ENCODE measurements around the gene MEGF11. TPM values are rescaled to one million over a fixed set of nuclear protein-coding genes. Genes with fewer than 3 reads are reported as not detected.

The MEGF11 gene
- total RNA-seq, 2 experiments from 2014 or later = 0.05 TPM; not detected in 1

- Mint-ChIP-seq H3K9me3 (no peaks in the 10 kb centered on the region), H3K4me3 (no peak overlapping the region), H3K27ac (no peak overlapping the region), H3K36me3 (ENCODE audit: low read depth) (no peaks in the 10 kb centered on the region), H3K27me3 (ENCODE audit: low read depth) (no peaks in the 10 kb centered on the region), H3K4me1 (ENCODE audit: low read depth) (peaks cover 11% of the 10 kb centered on the region)
- CTCF ChIA-PET = no interaction called here
- intact Hi-C loops (cut with micrococcal nuclease) = no loop called here
- DNase-seq = no peak
Measured at GRCh38 chr15:66138096-66138783, 115.3 kb downstream of the MEGF11 start.

- Mint-ChIP-seq H3K4me1 (ENCODE audit: low read depth) (peaks cover 11% of the 10 kb centered on the region), H3K27me3 (ENCODE audit: low read depth) (no peaks in the 10 kb centered on the region), H3K9me3 (no peaks in the 10 kb centered on the region), H3K4me3 (no peak overlapping the region), H3K36me3 (ENCODE audit: low read depth) (no peaks in the 10 kb centered on the region), H3K27ac (no peak overlapping the region)
- intact Hi-C loops (cut with micrococcal nuclease) = no loop called here
- no peak for DNase-seq
- CTCF ChIA-PET = no interaction called here
Measured at GRCh38 chr15:66136948-66137347, 116.6 kb downstream of the MEGF11 start.

- Mint-ChIP-seq H3K27ac (no peak overlapping the region), H3K27me3 (ENCODE audit: low read depth) (no peaks in the 10 kb centered on the region), H3K9me3 (no peaks in the 10 kb centered on the region), H3K4me1 (ENCODE audit: low read depth) (peaks cover 11% of the 10 kb centered on the region), H3K4me3 (no peak overlapping the region), H3K36me3 (ENCODE audit: low read depth) (no peaks in the 10 kb centered on the region)
- no peak for DNase-seq
- intact Hi-C loops (cut with micrococcal nuclease) = no loop called here
- CTCF ChIA-PET = no interaction called here
Measured at GRCh38 chr15:66135664-66136063, 117.9 kb downstream of the MEGF11 start.

GRCh38 chr15:66134284-66134683 is 119.3 kb downstream of the MEGF11 start:
- intact Hi-C loops (cut with micrococcal nuclease) = no loop called here
- Mint-ChIP-seq H3K4me3 (no peak overlapping the region), H3K36me3 (ENCODE audit: low read depth) (no peaks in the 10 kb centered on the region), H3K27ac (no peak overlapping the region), H3K4me1 (ENCODE audit: low read depth) (peaks cover 11% of the 10 kb centered on the region), H3K27me3 (ENCODE audit: low read depth) (no peaks in the 10 kb centered on the region), H3K9me3 (no peaks in the 10 kb centered on the region)
- CTCF ChIA-PET = no interaction called here
- no peak for DNase-seq

- Mint-ChIP-seq H3K27ac (no peak overlapping the region), H3K4me3 (no peak overlapping the region), H3K9me3 (no peaks in the 10 kb centered on the region), H3K4me1 (ENCODE audit: low read depth) (peaks cover 11% of the 10 kb centered on the region), H3K27me3 (ENCODE audit: low read depth) (no peaks in the 10 kb centered on the region), H3K36me3 (ENCODE audit: low read depth) (no peaks in the 10 kb centered on the region)
- no peak for DNase-seq
- intact Hi-C loops (cut with micrococcal nuclease) = no loop called here
- CTCF ChIA-PET = no interaction called here
Measured at GRCh38 chr15:66133247-66133885, 120.2 kb downstream of the MEGF11 start.

GRCh38 chr15:66132251-66132816 is 121.2 kb downstream of the MEGF11 start:
- CTCF ChIA-PET = interaction anchor here (0.6 kb wide), 1 partner anchor 310 kb away, joined by 3 read pairs; no protein-coding TSS in a partner anchor
- no peaks in the 10 kb centered on the region for H3K27me3 Mint-ChIP-seq (ENCODE audit: low read depth)
- no peak for DNase-seq
- no peaks in the 10 kb centered on the region for H3K36me3 Mint-ChIP-seq (ENCODE audit: low read depth)
- H3K9me3 Mint-ChIP-seq = no peaks in the 10 kb centered on the region
- intact Hi-C loops (cut with micrococcal nuclease) = no loop called here
- H3K4me3 Mint-ChIP-seq = no peak overlapping the region
- no peak overlapping the region for H3K27ac Mint-ChIP-seq
- peaks cover 11% of the 10 kb centered on the region for H3K4me1 Mint-ChIP-seq (ENCODE audit: low read depth)

- CTCF ChIA-PET = no interaction called here
Measured at GRCh38 chr15:66131831-66132230, 121.7 kb downstream of the MEGF11 start.

GRCh38 chr15:66131200-66131599 is 122.3 kb downstream of the MEGF11 start:
- no peaks in the 10 kb centered on the region for H3K36me3 Mint-ChIP-seq (ENCODE audit: low read depth)
- no peaks in the 10 kb centered on the region for H3K27me3 Mint-ChIP-seq (ENCODE audit: low read depth)
- no peak overlapping the region for H3K4me3 Mint-ChIP-seq
- CTCF ChIA-PET = no interaction called here
- intact Hi-C loops (cut with micrococcal nuclease) = no loop called here
- no peaks in the 10 kb centered on the region for H3K9me3 Mint-ChIP-seq
- H3K27ac Mint-ChIP-seq = no peak overlapping the region
- DNase-seq = no peak
- H3K4me1 Mint-ChIP-seq (ENCODE audit: low read depth) = peaks cover 11% of the 10 kb centered on the region

More at GRCh38 chr15:66131831-66132230, 121.7 kb downstream of the MEGF11 start:
- Mint-ChIP-seq H3K9me3 (no peaks in the 10 kb centered on the region), H3K27ac (no peak overlapping the region), H3K27me3 (ENCODE audit: low read depth) (no peaks in the 10 kb centered on the region), H3K36me3 (ENCODE audit: low read depth) (no peaks in the 10 kb centered on the region), H3K4me1 (ENCODE audit: low read depth) (peaks cover 11% of the 10 kb centered on the region), H3K4me3 (no peak overlapping the region)
- DNase-seq = no peak
- intact Hi-C loops (cut with micrococcal nuclease) = no loop called here

- Mint-ChIP-seq H3K4me3 (no peak overlapping the region), H3K4me1 (ENCODE audit: low read depth) (peaks cover 7% of the 10 kb centered on the region), H3K9me3 (no peaks in the 10 kb centered on the region), H3K27ac (no peak overlapping the region), H3K36me3 (ENCODE audit: low read depth) (no peaks in the 10 kb centered on the region), H3K27me3 (ENCODE audit: low read depth) (no peaks in the 10 kb centered on the region)
- DNase-seq = no peak
- CTCF ChIA-PET = no interaction called here
- intact Hi-C loops (cut with micrococcal nuclease) = no loop called here
Measured at GRCh38 chr15:66130496-66131034, 123.0 kb downstream of the MEGF11 start.

- Mint-ChIP-seq H3K27ac (no peak overlapping the region), H3K9me3 (no peaks in the 10 kb centered on the region), H3K27me3 (ENCODE audit: low read depth) (no peaks in the 10 kb centered on the region), H3K36me3 (ENCODE audit: low read depth) (no peaks in the 10 kb centered on the region), H3K4me1 (ENCODE audit: low read depth) (no peaks in the 10 kb centered on the region), H3K4me3 (no peak overlapping the region)
- intact Hi-C loops (cut with micrococcal nuclease) = no loop called here
- DNase-seq = no peak
- CTCF ChIA-PET = no interaction called here
Measured at GRCh38 chr15:66129586-66129985, 124.0 kb downstream of the MEGF11 start.

GRCh38 chr15:66128116-66128680 is 125.4 kb downstream of the MEGF11 start:
- H3K36me3 Mint-ChIP-seq (ENCODE audit: low read depth) = no peaks in the 10 kb centered on the region
- no peaks in the 10 kb centered on the region for H3K9me3 Mint-ChIP-seq
- intact Hi-C loops (cut with micrococcal nuclease) = no loop called here
- H3K27me3 Mint-ChIP-seq (ENCODE audit: low read depth) = no peaks in the 10 kb centered on the region
- DNase-seq = no peak
- no peak overlapping the region for H3K4me3 Mint-ChIP-seq
- H3K27ac Mint-ChIP-seq = no peak overlapping the region
- H3K4me1 Mint-ChIP-seq (ENCODE audit: low read depth) = no peaks in the 10 kb centered on the region
- CTCF ChIA-PET = no interaction called here

GRCh38 chr15:66126456-66126855 is 127.1 kb downstream of the MEGF11 start:
- no peaks in the 10 kb centered on the region for H3K4me1 Mint-ChIP-seq (ENCODE audit: low read depth)
- DNase-seq = no peak
- H3K4me3 Mint-ChIP-seq = no peak overlapping the region
- intact Hi-C loops (cut with micrococcal nuclease) = no loop called here
- H3K36me3 Mint-ChIP-seq (ENCODE audit: low read depth) = no peaks in the 10 kb centered on the region
- CTCF ChIA-PET = no interaction called here
- H3K27me3 Mint-ChIP-seq (ENCODE audit: low read depth) = no peaks in the 10 kb centered on the region
- H3K27ac Mint-ChIP-seq = no peak overlapping the region
- no peaks in the 10 kb centered on the region for H3K9me3 Mint-ChIP-seq
